GM19395 (cell line): ENCODE results near the gene ZFR.
A peak's percentile ranks its signal among the peaks of the same experiment; 100 is the strongest.

Experiments used
- ATAC-seq: cut with Tn5 transposase; IDR thresholded peaks from one replicate; pipeline ENCODE4 v1.9.1; 2021; ENCODE audit warnings: mild to moderate bottlenecking, moderate library complexity; ENCODE audit not compliant: unreplicated experiment

Gene ZFR

GRCh38 chr5:32444431-32445286 lies at the start of gene ZFR:
Gene ZFR, minus strand, starts transcription at chr5:32444740. Its CDS starts 82 bp downstream, at chr5:32444658.
- peak; percentile 80 for ATAC-seq

- no peak for ATAC-seq
Measured at GRCh38 chr5:32490972-32491557, 46.5 kb upstream of the ZFR start.

GRCh38 chr5:32489791-32490562 lies 45.4 kb upstream of the ZFR start:
- ATAC-seq = no peak

GRCh38 chr5:32487424-32487823 lies 42.9 kb upstream of the ZFR start:
- ATAC-seq = no peak

GRCh38 chr5:32487008-32487407 lies 42.5 kb upstream of the ZFR start:
- no peak for ATAC-seq

GRCh38 chr5:32482193-32482592 lies 37.7 kb upstream of the ZFR start:
- no peak for ATAC-seq

- no peak for ATAC-seq
Measured at GRCh38 chr5:32479096-32479495, 34.6 kb upstream of the ZFR start.

GRCh38 chr5:32476891-32477290 lies 32.4 kb upstream of the ZFR start:
- ATAC-seq = no peak

GRCh38 chr5:32475334-32476097 lies 31.0 kb upstream of the ZFR start:
- no peak for ATAC-seq

GRCh38 chr5:32474209-32474854 lies 29.8 kb upstream of the ZFR start:
- no peak for ATAC-seq

- ATAC-seq = no peak
Measured at GRCh38 chr5:32473072-32473471, 28.5 kb upstream of the ZFR start.

GRCh38 chr5:32471784-32472183 lies 27.2 kb upstream of the ZFR start:
- no peak for ATAC-seq

- no peak for ATAC-seq
Measured at GRCh38 chr5:32465076-32465475, 20.5 kb upstream of the ZFR start.

GRCh38 chr5:32462618-32463017 lies 18.1 kb upstream of the ZFR start:
- ATAC-seq = no peak

GRCh38 chr5:32461441-32462120 lies 17.0 kb upstream of the ZFR start:
- no peak for ATAC-seq

- ATAC-seq = no peak
Measured at GRCh38 chr5:32460702-32461101, 16.2 kb upstream of the ZFR start.

GRCh38 chr5:32458880-32459495 lies 14.4 kb upstream of the ZFR start:
- no peak for ATAC-seq

- ATAC-seq = no peak
Measured at GRCh38 chr5:32455311-32455710, 10.8 kb upstream of the ZFR start.

- no peak for ATAC-seq
Measured at GRCh38 chr5:32454821-32455220, 10.3 kb upstream of the ZFR start.
